B cell (primary cell): ENCODE results near the gene CENPV. TPM values are rescaled to one million over a fixed set of nuclear protein-coding genes. Genes with fewer than 3 reads are reported as not detected.

Experiments
- ATAC-seq: fragments of 200-7000 bp; cut with Tn5 transposase; one replicate; pipeline ENCODE4 v1.10.0; 2021; ENCODE audit warnings: low read depth, mild to moderate bottlenecking, moderate number of reproducible peaks, moderate library complexity
- CTCF ChIA-PET: fragments of 350-600 bp; sonication (Branson Sonifier 250); formaldehyde crosslinking; loops from one replicate; lab custom pipeline; 2021; ENCODE audit warnings: antibody characterized with exemption, inconsistent platforms; lab: Charles Lee
- POLR2A ChIA-PET: fragments of 350-600 bp; sonication (Branson Sonifier 250); formaldehyde crosslinking; loops from one replicate; lab custom pipeline; 2021; ENCODE audit warnings: antibody characterized with exemption; lab: Charles Lee
- DNase-seq: peaks from one replicate; pipeline ENCODE4 v3.0.0; 2013
- H2AFZ ChIP-seq: 2 replicates; pipeline ENCODE4 v1.6.1; 2012; ENCODE audit warnings: mild to moderate bottlenecking, low read depth, low read length; ENCODE audit not compliant: insufficient read depth, poor library complexity, severe bottlenecking
- H3K27ac ChIP-seq, 2 donors: 1 replicate in 1 of 2; 2 replicates in 1 of 2; pipeline ENCODE4 v1.5.1; 2012 to 2013; ENCODE audit warnings: low read length in 2 of 2, mild to moderate bottlenecking in 2 of 2, moderate library complexity in 1 of 2
- H3K27me3 ChIP-seq, 4 experiments: fragments of 200-600 bp in 1 of 4; sonication (generic) in 1 of 4; replicated peaks in 1 of 4; 1 replicate in 2 of 4; 2 replicates in 2 of 4; pipeline versions ENCODE4 v1.6.1 to v1.7.0; 2013 to 2016; ENCODE audit warnings: low read length in 3 of 4, mild to moderate bottlenecking in 2 of 4, mixed read lengths in 1 of 4, moderate library complexity in 1 of 4; ENCODE audit not compliant: insufficient read depth in 4 of 4, control insufficient read depth in 3 of 4; ENCODE audit errors: control extremely low read depth in 1 of 4
- H3K36me3 ChIP-seq, 2 experiments: replicated peaks in 1 of 2; 1 replicate in 1 of 2; 2 replicates in 1 of 2; pipeline versions ENCODE4 v1.6.1 to v1.7.1; 2013; ENCODE audit warnings: low read length in 1 of 2; ENCODE audit not compliant: insufficient read depth in 2 of 2, control insufficient read depth in 1 of 2; ENCODE audit errors: control extremely low read depth in 1 of 2, extremely low read depth in 1 of 2
- H3K4me1 ChIP-seq, 2 donors: fragments of 200-600 bp in 1 of 2; sonication (generic) in 1 of 2; 1 replicate in 1 of 2; 2 replicates in 1 of 2; pipeline versions ENCODE4 v1.5.1 to v1.6.1; 2013 to 2017; ENCODE audit warnings: low read length in 2 of 2; ENCODE audit not compliant: control insufficient read depth in 2 of 2, insufficient read depth in 2 of 2
- H3K4me2 ChIP-seq: replicated peaks from 2 replicates; pipeline ENCODE3; 2012; ENCODE audit warnings: mild to moderate bottlenecking, low read depth, low read length; ENCODE audit not compliant: poor library complexity, severe bottlenecking
- H3K4me3 ChIP-seq, 5 experiments: fragments of 200-600 bp in 1 of 5; sonication (generic) in 1 of 5; 1 replicate in 3 of 5; 2 replicates in 2 of 5; pipeline versions ENCODE4 v1.5.1 to v1.7.0; 2011 to 2016; ENCODE audit warnings: low read length in 4 of 5, mild to moderate bottlenecking in 4 of 5, low read depth in 2 of 5, control low read depth in 1 of 5, moderate library complexity in 1 of 5; ENCODE audit not compliant: insufficient read depth in 1 of 5; ENCODE audit errors: control extremely low read depth in 1 of 5, extremely low read depth in 1 of 5
- H3K79me2 ChIP-seq: fragments of 200-600 bp; sonication (generic); one replicate; pipeline ENCODE4 v1.6.0; 2016; ENCODE audit warnings: low read length; ENCODE audit not compliant: control insufficient read depth, insufficient read depth
- H3K9ac ChIP-seq: fragments of 200-600 bp; sonication (generic); 2 replicates; pipeline ENCODE4 v1.6.1; 2017; ENCODE audit warnings: mild to moderate bottlenecking, low read length, moderate library complexity
- H3K9me3 ChIP-seq, 3 donors: one replicate each; pipeline versions ENCODE4 v1.6.1 to v1.7.1; 2013; ENCODE audit warnings: low read length in 2 of 3; ENCODE audit not compliant: control insufficient read depth in 2 of 3, insufficient read depth in 1 of 3; ENCODE audit errors: control extremely low read depth in 1 of 3
- H4K20me1 ChIP-seq: 2 replicates; pipeline ENCODE4 v1.6.0; 2012; ENCODE audit warnings: mild to moderate bottlenecking, low read length; ENCODE audit not compliant: insufficient read depth, control insufficient read depth, poor library complexity, severe bottlenecking
- H3K27ac Mint-ChIP-seq: one replicate; pipeline ENCODE4 v1.8.0; 2021; ENCODE audit warnings: mixed read lengths
- H3K27me3 Mint-ChIP-seq: one replicate; pipeline ENCODE4 v1.8.0; 2021; ENCODE audit warnings: mixed read lengths
- H3K4me1 Mint-ChIP-seq: one replicate; pipeline ENCODE4 v1.8.0; 2021; ENCODE audit warnings: mixed read lengths
- H3K4me3 Mint-ChIP-seq: one replicate; pipeline ENCODE4 v1.8.0; 2021; ENCODE audit warnings: mixed read lengths
- H3K9me3 Mint-ChIP-seq: one replicate; pipeline ENCODE4 v1.8.0; 2022; ENCODE audit warnings: mixed read lengths; ENCODE audit not compliant: insufficient read depth
- CTCF ChIP-seq: fragments of 200-600 bp; IDR thresholded peaks from one replicate; pipeline ENCODE4 v1.8.0; 2022; ENCODE audit warnings: antibody characterized with exemption, mild to moderate bottlenecking
- EZH2 ChIP-seq: IDR thresholded peaks from 2 replicates; pipeline ENCODE4 v1.6.1; 2012; ENCODE audit warnings: borderline replicate concordance, low read depth, mild to moderate bottlenecking, moderate library complexity, low read length; ENCODE audit not compliant: insufficient read depth, poor library complexity, severe bottlenecking
- WGBS: methylation state at CpG from one replicate; pipeline ENCODE4 v1.1.5; 2013; ENCODE audit warnings: missing lambda C conversion rate; ENCODE audit not compliant: insufficient coverage; 5-methylcytosine and 5-hydroxymethylcytosine counted together
- intact Hi-C: fragments of 100-400 bp; cut with micrococcal nuclease; formaldehyde crosslinking; loops from one replicate; pipeline ENCODE4 v1.10.0; 2022
- polyA plus RNA-seq: library from polyadenylated mRNA; depleted of rRNA; stranded (reverse); fragments of >200 nt; gene quantifications from 2 replicates; pipeline ENCODE4 v1.2.3, GENCODE V29; 2012
- total RNA-seq, 2 donors: library from RNA; stranded (reverse); fragments of 120-200 nt in 1 of 2; gene quantifications; 1 replicate in 1 of 2; 2 replicates in 1 of 2; pipeline versions ENCODE4 v1.2.3 to v1.2.4, GENCODE V29; 2013 to 2022

Gene CENPV
- total and polyA plus RNA-seq, 2 donors (not counting 1 experiment from before 2014, with no cell fraction given): 15.8 to 28.1 TPM

GRCh38 chr17:16329519-16330271, 23.6 kb downstream of the CENPV start:
- Mint-ChIP-seq H3K4me3 (no peak overlapping the region), H3K9me3 (no peaks in the 10 kb centered on the region), H3K4me1 (peaks cover 11% of the 10 kb centered on the region), H3K27ac (no peak overlapping the region), H3K27me3 (no peaks in the 10 kb centered on the region)
- H4K20me1 ChIP-seq: no peaks in the 10 kb centered on the region
- H3K27me3 ChIP-seq: no peaks in the 10 kb centered on the region
- H3K27ac ChIP-seq: no peak overlapping the region
- WGBS: 93% methylated on average over 6 of the region's 11 CpGs
- H3K9ac ChIP-seq: no peak overlapping the region
- H3K36me3 ChIP-seq: peaks cover 0 to 18% of the 10 kb centered on the region in 2 experiments
- H3K9me3 ChIP-seq: no peaks in the 10 kb centered on the region
- intact Hi-C loops: no loop called here
- CTCF ChIA-PET: no interaction called here
- H3K4me2 ChIP-seq: no peak overlapping the region
- POLR2A ChIA-PET: interaction anchor here (0.7 kb wide), 1 partner anchor 191 kb away, joined by 5 read pairs; no protein-coding TSS in a partner anchor
- no peak overlapping the region for H3K4me3 ChIP-seq
- no peak for DNase-seq
- TF ChIP-seq EZH2 (no peak), CTCF (no peak)
- ATAC-seq: no peak
- peaks cover 0 to 5% of the 10 kb centered on the region in 2 donors for H3K4me1 ChIP-seq
- H2AFZ ChIP-seq: no peak overlapping the region
- H3K79me2 ChIP-seq: no peaks in the 10 kb centered on the region

- Histone ChIP-seq H3K36me3 (peaks cover 0 to 18% of the 10 kb centered on the region in 2 experiments), H2AFZ (no peak overlapping the region), H4K20me1 (no peaks in the 10 kb centered on the region), H3K27ac (no peak overlapping the region), H3K4me3 (no peak overlapping the region), H3K4me1 (peaks cover 0 to 5% of the 10 kb centered on the region in 2 donors), H3K79me2 (no peaks in the 10 kb centered on the region), H3K9me3 (no peaks in the 10 kb centered on the region), H3K4me2 (no peak overlapping the region), H3K9ac (no peak overlapping the region), H3K27me3 (no peaks in the 10 kb centered on the region)
- Mint-ChIP-seq H3K27ac (no peak overlapping the region), H3K4me3 (no peak overlapping the region), H3K4me1 (peaks cover 11% of the 10 kb centered on the region), H3K27me3 (no peaks in the 10 kb centered on the region), H3K9me3 (no peaks in the 10 kb centered on the region)
- ATAC-seq (no peak), DNase-seq (no peak)
- ChIA-PET POLR2A (no interaction called here), CTCF (no interaction called here)
- no peak for TF ChIP-seq EZH2
- intact Hi-C loops: no loop called here
- 38% methylated on average over 1 of the region's 1 CpG for WGBS
Measured at GRCh38 chr17:16328997-16329396, 24.3 kb downstream of the CENPV start.
